Measurements from ENCODE around the gene PFKP.

- TF ChIP-seq CTCF (IDR thresholded peaks at IDR 0.05; ENCODE audit: low read depth, low read length, poor library complexity, severe bottlenecking): no peak
- TF ChIP-seq EZH2phosphoT487 (IDR thresholded peaks at IDR 0.05; ENCODE audit: borderline replicate concordance, low read length): no peak
Observed at GRCh38 chr10:3105166-3105565, 37.8 kb downstream of the PFKP start.

All from DOHH2 (cell line).